NCI-H1105 treated with DMSO at 0.1 percent for 48 hours (cell line): Measurements from ENCODE around the gene ILDR2.

ENCODE experiments used
- DNase-seq: peaks from one replicate; lab custom pipeline; 2025; lab: John Stamatoyannopoulos, UW

The ILDR2 gene, protein sequence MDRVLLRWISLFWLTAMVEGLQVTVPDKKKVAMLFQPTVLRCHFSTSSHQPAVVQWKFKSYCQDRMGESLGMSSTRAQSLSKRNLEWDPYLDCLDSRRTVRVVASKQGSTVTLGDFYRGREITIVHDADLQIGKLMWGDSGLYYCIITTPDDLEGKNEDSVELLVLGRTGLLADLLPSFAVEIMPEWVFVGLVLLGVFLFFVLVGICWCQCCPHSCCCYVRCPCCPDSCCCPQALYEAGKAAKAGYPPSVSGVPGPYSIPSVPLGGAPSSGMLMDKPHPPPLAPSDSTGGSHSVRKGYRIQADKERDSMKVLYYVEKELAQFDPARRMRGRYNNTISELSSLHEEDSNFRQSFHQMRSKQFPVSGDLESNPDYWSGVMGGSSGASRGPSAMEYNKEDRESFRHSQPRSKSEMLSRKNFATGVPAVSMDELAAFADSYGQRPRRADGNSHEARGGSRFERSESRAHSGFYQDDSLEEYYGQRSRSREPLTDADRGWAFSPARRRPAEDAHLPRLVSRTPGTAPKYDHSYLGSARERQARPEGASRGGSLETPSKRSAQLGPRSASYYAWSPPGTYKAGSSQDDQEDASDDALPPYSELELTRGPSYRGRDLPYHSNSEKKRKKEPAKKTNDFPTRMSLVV

DNA sequence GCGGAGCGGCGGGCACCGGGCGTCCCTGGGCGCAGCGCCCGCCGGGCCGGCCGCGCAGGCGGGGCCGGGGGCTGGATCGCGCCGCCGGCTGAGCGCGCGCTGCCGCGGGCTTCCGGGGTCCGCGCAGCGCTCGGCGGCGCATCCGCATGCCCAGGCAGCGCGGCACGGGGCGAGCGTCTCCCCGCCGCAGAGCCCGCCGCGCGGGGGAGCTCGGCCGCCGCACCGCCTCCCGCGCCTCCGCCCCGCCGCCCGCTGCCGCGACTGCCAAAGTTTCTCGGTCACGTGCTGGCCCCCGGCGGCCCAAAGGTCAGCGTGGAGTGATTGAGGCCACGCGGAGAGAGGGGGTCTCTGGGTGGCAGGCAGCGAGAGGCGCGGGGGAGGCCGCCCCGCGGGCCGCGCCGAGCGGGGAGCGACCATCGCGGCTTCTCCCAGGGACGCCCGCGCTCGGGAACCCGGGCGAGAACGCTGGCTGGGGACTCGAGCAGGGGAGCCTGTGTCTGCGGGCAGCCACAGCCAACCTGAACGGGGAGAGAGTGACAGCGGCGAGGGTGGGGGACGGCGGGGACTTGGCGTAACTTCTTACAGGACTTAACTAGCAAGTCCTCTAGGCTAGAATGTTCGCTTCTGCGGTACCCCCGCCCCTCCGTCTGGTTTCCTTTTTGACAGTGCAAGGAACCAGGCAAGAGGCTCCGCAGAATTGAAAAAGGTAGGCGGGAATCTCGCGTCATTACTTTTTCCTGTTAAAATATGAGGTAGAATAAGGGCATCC is at the start of gene ILDR2:
TSS of gene ILDR2 (minus strand) at position 180 of the 769 bp plus-strand sequence. CDS start 272 bp downstream, outside the sequence.
- DNase-seq = peak; percentile 53

DNA sequence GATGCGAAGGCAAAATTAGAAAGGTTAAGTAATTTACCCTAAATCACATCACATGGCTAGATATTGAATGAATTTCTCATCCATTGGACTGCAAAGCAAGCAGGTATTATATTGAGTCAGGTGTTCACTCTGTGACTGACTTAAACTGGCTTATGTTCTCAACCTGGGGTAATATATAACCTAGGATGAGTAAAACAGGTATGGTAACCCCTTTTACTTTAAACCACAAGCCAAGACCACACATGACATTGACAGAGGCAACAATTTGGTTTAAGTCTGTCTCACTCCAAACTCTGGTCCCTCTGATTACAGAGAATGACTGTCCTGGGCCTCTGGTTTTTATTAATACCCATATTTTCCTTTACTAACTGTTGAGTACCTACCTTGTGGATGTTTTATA is 47.0 kb upstream of the ILDR2 start:
- DNase-seq = no peak

DNA sequence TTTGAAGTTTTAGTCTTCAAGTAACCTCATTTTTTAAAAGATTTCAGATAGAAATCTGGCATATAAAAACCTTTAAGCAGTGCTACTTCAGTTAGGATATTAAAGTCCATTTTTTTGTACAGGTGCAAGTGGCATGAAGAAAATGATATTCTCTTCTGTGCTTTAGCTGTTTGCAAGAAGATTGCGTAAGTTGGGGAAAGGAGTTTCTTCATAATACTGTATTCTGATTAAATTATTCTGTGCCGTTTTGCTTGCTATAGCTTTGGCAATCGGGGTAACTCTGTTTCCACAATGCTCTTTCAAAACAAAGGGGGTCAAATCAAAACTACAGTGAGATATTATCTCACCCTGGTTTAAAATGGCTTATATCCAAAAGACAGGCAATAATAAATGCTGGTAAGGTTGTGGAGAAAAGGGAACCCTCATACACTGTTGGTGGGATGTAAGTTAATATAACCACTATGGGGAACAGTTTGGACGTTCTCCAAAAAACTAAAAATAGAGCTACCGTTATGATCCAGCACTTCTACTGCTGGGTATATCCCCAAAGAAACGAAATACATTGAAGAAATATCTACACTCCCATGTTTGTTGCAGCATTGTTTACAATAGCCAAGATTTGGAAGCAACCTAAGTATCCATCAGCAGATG is 40.9 kb upstream of the ILDR2 start:
- no peak for DNase-seq

DNA sequence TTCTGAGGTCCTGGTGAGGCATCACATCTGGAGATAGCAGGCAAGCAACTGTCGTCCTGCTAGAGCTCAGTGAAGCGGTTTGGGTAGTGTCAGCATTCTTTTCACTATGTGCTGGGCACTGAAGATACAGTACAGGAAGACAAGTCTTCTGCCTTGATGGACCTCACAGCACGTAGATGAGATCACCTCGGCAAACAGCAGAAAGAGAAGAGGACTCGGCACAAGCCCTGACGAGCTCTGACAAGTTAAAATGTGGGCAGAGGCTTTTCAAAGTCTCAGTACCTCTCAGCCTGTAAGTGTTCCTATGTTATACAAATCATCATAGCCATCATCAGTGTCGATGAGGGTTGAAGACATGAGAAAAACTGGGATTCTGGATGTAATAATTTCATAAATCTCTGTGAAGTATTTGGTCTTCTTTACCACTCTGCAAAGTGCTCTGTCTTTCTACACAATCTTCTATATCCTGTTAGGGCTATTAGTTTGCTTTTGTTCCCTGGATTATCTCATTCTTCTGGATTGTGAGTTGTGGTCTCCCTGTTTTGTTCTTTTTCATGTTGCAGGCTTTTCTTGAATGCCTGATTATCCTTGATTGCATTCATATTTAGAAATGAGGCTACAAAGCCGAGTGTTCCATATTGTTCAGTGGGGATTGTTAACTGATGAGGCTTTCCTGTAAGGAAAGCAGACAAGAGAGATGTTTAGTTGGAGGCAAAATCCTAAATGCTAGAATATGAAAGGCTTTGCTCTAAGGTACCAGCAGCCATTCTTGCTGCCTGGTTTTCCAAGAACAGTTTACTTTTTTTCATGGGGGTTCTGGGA is 38.0 kb upstream of the ILDR2 start:
- DNase-seq = no peak

DNA sequence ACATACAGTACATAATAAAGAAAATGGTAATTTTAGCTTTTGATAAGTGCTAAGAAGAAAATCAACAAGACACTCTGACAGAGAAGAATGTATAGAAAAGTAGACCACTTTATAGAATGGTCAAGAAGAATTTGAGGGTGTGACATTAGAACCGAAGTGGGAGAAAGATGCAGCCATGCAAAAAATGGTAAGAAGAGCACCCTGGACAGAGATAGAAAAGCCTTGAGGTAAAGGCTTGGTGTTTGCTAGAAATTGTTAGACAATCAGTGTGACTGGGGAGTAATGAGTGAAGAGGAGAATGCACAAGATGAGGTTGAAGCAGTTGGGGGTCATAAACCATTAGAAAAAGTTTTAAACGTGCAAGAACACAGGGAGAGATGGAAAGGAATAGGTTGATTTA is 37.2 kb upstream of the ILDR2 start:
- no peak for DNase-seq

DNA sequence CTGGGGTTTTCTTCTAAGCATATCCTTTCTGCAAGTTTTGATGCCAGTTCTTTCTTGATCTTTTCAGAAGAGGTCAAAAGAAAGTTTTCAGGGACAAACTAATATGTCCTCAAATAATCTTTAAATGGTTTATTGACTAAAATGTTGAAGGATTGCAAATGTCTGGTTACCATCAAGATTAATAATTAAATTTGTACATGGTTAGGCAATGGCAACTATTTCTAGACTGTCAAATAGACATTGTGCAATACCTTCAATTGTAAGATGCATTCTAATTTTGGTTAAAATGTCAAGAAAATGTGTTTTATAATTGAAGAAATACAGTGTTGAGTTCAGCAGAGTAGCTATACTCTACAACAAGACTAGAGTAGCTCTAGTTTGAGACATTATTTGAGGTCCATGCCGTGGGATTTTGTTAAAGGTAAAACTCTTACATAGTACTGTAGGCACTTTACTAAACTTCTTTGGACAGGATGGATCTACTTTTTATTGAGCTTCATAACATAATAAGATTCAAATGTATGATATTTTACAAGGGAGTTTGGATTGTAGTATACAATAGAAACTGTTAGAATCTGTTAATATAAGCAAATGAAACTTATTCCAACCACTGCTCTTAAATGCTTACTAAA is 36.3 kb upstream of the ILDR2 start:
- no peak for DNase-seq

DNA sequence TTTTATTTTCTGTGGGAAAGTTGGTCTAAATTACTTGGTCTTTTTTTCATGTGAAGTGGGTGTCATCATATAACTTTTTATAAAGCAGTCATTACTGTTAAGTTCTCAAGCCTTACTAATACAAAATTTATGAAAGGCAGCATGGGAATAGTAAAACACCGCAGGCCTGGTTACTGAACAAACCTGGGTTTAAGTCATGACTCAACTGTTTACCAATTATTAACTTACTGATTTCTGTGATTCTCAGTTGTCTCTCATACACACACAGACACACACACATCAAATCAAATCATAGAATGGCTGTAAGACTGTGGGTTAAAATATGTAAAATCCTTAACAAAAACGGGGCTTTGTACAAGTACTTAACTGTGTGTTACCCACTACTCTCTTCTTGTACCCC is 28.4 kb upstream of the ILDR2 start:
- DNase-seq = no peak

DNA sequence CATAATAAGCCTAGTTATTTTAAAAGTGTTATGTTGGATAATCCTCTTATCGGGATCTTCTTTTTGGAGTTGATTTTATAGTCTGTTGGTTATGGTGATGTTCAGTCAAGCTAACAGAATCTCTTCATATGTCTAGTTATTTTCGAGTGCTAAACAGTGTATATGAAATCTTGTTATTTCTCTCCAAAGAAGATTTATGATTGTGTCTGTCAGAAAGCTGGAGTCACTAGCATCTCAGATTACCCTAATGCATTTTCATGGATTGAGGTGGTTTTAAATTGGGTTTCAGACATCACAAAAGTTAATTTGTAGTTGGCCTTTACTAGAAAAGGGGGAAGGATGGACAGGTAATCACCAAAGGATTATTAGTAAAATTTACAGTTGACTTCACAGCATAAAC is 27.0 kb upstream of the ILDR2 start:
- DNase-seq = no peak

DNA sequence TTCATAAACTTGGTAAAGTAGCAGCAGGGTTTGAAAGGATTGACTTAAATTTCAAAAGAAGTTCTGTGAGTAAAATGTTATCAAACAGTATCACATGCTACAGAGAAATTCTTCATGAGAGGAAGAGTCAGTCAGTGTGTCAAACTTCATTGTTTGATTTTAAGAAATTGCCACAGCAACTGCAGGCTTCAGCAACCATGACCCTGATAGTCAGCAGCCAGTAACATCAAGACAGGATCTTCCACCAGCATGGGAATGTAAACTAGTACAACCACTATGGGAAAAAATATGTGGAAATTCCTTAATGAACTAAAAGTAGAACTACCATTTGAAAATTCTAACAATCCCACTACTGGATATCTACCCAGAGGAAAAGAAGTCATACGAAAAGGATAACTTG is 25.2 kb upstream of the ILDR2 start:
- DNase-seq = no peak

DNA sequence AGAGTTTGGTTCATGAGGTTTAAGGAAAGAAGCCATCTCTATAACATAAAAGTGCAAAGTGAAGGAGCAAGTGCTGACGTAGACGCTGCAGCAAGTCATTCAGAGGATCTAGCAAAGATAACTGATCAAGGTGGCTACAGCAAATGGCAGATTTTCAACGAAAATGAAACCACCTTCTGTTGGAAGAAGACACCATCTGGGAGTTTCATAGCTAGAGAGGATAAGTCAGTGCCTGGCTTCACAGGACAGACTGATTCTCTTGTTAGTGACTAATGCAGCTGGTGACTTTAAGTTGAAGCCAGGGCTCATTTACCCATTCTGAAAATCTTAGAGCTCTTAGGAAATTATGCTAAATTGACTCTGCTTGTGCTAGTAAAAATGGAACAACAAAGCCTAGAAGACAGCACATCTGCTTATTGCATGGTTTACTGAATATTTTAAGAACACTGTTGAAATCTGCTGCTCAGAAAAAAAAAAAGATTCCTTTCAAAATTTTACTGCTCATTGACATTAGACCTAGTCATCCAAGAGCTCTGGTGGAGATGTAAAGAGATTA is 24.2 kb upstream of the ILDR2 start:
- no peak for DNase-seq

DNA sequence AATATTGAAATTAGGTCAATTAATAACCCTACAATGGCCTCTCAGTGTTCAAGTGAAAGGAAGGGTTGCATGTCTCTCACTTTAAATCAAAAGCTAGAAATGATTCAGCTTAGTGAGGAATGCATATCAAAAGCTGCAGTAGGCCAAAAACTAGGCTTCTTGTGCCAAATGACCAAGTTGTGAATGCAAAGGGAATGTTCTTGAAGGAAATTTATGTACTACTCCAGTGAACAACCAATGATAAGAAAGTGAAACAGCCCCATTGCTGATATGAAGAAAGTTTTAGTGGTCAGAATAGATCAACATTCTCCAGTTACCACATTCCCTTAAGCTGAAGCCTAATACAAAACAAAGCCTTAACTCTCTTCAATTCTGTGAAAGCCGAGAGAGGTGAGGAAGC is 23.7 kb upstream of the ILDR2 start:
- no peak for DNase-seq

DNA sequence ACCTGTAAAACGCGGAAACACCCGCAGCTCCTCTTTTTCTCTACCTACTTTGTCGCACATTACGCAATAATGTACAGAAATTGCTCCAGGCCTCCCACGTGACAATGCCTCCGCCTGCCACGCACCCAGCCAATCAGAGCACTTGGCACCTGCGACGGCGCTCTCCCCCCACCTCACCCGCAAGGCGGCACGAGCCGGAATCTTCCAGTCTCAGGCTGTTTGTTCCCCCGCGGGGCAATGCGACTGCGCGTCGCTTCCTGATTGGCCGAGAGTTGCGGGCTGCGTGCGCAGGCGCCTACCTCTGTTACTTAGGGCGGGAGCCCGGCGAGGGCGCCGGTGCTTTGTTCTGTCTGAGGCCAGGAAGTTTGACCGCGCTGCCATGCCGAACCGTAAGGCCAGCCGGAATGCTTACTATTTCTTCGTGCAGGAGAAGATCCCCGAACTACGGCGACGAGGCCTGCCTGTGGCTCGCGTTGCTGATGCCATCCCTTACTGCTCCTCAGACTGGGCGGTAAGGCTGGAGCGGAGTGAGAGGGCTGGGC is 13.7 kb upstream of the ILDR2 start, which contains the start of gene MAEL:
TSS of gene MAEL (plus strand) at position 307 of the 542 bp plus-strand sequence. CDS start at position 380, 73 bp downstream.
- DNase-seq = no peak

DNA sequence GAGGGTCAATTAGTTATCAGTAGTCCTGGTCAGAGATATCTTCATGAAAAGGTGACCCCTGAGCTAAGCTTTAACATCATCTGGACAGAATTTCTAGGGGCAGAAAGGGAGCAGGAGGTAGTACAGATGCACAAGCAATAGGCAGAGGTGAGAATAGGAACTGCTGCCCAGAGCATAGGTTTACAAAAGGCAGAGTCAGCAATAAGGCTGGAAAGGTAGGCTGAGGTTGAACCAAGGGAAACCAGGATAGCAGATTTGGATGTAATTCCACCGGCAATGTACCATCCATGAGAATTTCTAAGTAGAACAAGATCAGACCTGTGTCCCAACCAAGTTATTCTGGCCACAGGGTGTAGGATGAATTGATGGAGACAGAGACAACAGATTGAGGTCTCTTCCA is 6.2 kb upstream of the ILDR2 start:
- DNase-seq = no peak

DNA sequence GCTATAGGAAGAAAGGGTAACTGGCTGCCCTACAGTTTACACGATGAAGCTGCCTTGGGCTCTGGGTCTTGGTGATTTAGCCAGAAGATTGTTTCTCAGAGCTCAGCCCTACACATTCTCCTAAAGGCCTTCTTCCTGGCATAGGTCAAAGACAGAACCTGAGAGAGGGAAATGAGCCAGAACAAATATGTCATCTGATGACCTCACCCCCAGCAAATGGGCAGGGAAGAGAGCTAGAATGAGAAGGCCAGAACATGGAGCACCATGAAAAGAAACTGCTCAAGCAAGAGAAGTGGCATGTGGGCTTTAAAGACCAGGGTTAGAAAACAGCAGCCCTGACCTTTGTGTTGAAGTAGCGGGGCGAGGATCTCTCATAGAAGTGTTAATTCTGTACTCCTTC is 5.5 kb upstream of the ILDR2 start:
- peak; percentile 77 for DNase-seq

DNA sequence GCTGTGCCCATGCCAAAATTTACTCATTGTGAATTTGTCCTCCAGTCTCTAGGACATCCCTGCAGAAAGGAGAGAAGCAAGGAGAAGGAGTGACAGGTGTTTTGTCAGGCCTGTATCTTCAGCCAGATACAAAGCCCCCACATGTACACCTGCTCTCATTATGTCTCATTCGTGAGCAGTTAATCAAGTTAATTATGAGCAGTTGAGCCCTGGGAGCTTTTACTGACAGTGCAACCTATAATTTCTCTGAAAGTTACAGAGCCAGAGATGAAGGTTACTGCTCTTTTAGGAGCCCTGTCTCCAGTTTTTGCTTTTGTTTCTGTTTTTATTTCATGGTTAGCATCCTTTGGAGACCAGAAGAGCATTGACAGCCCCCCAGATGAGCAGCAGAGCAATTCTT is 5.0 kb upstream of the ILDR2 start:
- peak; percentile 96 for DNase-seq

DNA sequence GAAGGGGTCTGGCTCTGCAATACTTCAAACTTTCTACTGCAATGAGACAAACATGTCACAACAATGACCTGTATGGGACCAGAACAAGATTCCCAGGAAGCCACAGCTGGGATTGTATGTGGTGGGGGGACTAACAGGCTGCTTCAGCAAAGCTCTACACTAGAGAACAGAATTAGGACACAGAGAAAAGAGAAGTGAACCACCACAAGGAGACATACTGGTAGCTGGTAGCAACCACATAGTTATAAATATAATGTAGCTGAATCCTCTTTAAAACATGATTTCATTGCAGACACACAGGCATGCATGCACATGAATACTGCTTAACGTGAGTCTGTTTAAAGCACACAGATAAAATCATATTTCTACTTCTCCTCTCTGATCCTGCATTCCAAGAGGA is 3.5 kb upstream of the ILDR2 start:
- DNase-seq = no peak

DNA sequence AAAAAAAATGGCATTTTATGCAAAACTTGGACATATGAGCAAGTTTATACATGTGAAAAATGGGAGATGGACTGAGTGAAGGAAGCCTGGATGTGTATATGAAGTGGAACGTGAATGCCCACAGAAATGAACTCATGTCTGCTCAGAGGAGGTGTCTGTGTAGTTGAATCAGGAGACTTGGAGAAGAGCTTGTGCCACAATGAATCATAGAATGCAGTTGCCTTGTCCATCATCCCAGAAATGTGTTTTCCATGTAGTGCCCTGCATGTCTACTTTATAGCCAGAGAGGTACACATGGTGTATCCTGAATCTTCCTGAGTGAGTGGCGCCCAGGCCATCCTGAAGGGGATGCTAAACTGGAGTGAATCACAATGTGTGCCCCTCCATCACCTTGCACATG is 2.6 kb upstream of the ILDR2 start:
- DNase-seq = no peak

DNA sequence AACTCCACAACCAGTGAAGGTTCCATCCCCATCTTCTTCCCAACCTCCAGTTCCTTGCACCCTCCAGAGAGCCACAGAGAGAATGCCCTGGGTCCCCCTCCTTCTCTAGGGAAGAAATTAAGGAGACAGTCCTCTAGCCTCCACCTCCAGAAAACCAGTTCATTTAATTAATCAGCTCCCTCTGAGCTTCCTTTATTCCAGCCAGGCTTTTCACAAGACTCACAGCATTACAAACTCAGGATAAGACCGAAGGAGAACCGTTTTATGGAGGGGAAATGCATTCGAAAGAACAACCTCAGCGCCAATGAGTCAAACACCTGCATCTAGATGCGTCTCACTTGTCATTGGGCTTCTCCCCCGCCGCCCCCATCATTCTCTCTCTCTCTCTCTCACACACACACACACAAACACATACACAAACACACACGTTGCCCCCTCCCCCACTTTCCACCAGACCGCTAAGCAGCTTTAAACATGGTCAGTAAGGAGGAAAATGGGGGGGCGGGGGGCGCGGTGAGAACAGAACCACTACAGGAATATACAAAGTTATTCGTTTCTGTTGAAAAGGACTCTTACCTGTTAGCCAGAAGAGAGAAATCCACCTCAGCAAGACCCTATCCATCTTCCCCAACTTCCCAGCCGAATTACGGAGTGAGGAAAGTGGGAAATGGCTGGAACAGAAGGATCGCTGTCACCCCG is 544 bp downstream of the ILDR2 start:
- DNase-seq = peak; percentile 53

DNA sequence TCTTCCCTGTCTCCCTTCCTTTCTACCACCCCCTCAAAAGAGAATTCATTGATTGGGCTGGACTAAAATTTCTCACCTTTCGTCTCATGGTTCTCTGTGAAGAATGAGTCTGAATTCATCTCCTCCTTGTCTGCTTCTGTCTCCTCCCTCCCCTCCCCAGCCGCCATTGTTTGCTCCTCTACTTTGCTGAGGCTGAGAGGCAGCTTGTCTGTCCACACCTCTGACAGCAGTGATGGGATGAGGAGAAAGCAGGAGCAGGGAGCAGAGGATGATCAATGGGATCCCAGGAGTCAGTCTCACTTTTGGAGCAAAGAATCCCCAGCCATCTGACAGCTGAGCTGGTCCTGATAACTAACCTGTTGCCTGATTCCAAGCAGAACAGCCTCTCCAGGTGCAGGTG is 2.5 kb downstream of the ILDR2 start:
- no peak for DNase-seq

DNA sequence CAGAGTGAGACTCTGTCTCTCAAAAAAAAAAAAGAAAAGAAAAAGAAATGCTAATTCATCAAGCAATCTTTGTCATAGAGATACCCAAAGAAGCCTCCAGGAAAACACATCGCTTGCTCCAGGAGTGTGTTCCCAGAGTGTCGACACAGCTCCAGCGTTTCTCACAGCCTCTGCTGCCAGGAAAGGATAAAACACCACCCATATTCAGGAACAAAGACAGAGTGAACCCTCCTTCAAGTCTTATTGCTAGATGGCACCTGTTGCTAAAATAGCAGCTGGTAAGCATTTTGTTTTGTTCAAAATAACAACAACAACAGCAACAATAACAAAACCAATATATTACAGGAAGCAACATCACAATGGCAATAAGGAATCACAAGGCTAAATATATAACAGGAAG is 3.1 kb downstream of the ILDR2 start:
- DNase-seq = peak; percentile 54
